Measurements from ENCODE around the gene PPP1R15A.

DNA sequence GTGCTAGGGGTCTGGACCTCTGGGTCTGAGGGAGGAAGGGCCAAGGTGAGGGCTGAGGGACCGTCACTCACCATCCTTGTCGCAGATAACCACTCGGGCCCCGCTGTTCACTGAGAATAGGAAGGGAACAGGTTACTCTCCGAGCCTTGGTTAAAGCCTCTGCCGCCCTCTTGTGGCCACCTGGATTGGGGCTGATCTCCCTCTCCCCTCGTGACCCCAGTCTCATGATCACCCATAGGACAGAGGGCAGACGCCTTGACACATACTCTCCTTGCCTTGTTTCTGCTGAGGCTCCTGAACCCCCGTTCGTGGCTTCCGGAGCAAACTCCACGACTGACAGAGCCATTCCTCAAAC lies 36.5 kb upstream of the PPP1R15A start:
- TF ChIP-seq TAF1 (IDR thresholded peaks at IDR 0.05; ENCODE audit: borderline replicate concordance, low read depth, low read length) (no peak), POLR2A (IDR thresholded peaks at IDR 0.05; ENCODE audit: low read depth, low read length) (no peak), POLR2AphosphoS5 (IDR thresholded peaks at IDR 0.05; ENCODE audit: low read depth, low read length) (no peak)

Measured in GM12892 (cell line).